SK-MEL-5 (cell line): ENCODE results near the gene ZXDC. TPM values are rescaled to one million over a fixed set of nuclear protein-coding genes. Genes with fewer than 3 reads are reported as not detected.
A peak's percentile ranks its signal among the peaks of the same experiment; 100 is the strongest.

Source experiments
- DNase-seq: peaks from one replicate; pipeline ENCODE4 v3.0.0-alpha.2; 2016; ENCODE audit warnings: low read depth, low spot score
- in situ Hi-C: cut with HindIII; loops from 2 replicates; pipeline ENCODE4 v1.10.0; 2016; ENCODE audit warnings: low sequenced_read_pairs, high pct_unique_total_duplicates, low pct_unique_long_range_greater_than_20kb
- total RNA-seq: library from RNA; depleted of rRNA; stranded (reverse); fragments of >200 nt; shearing (Covaris generic); gene quantifications from 2 replicates; pipeline ENCODE4 v1.2.3, GENCODE V29; 2014

The ZXDC gene
- total RNA-seq, 1 experiment from 2014 or later = 19.0 TPM

GRCh38 chr3:126496894-126497850 is 21.5 kb upstream of the ZXDC start:
- no peak for DNase-seq
- in situ Hi-C loops = no loop called here

GRCh38 chr3:126495786-126496185 is 20.1 kb upstream of the ZXDC start:
- no peak for DNase-seq

GRCh38 chr3:126494970-126495230 is 19.2 kb upstream of the ZXDC start:
- in situ Hi-C loops = no loop called here
- no peak for DNase-seq

More at GRCh38 chr3:126495786-126496185, 20.1 kb upstream of the ZXDC start:
- in situ Hi-C loops = no loop called here

- in situ Hi-C loops = no loop called here
- no peak for DNase-seq
Observed at GRCh38 chr3:126494204-126494969, 18.7 kb upstream of the ZXDC start.

GRCh38 chr3:126493739-126494138 is 18.0 kb upstream of the ZXDC start:
- in situ Hi-C loops = no loop called here

GRCh38 chr3:126493051-126493450 is 17.4 kb upstream of the ZXDC start:
- DNase-seq = no peak
- in situ Hi-C loops = no loop called here

More at GRCh38 chr3:126493739-126494138, 18.0 kb upstream of the ZXDC start:
- no peak for DNase-seq

GRCh38 chr3:126491221-126492013 is 15.7 kb upstream of the ZXDC start:
- DNase-seq = no peak
- in situ Hi-C loops = no loop called here

GRCh38 chr3:126490619-126491018 is 14.9 kb upstream of the ZXDC start:
- in situ Hi-C loops = no loop called here
- DNase-seq = no peak

- in situ Hi-C loops = no loop called here
- DNase-seq = no peak
Observed at GRCh38 chr3:126488886-126489569, 13.3 kb upstream of the ZXDC start.

GRCh38 chr3:126488185-126488584 is 12.5 kb upstream of the ZXDC start:
- peak; percentile 8 for DNase-seq
- in situ Hi-C loops = no loop called here

GRCh38 chr3:126487151-126487771 is 11.6 kb upstream of the ZXDC start:
- DNase-seq = peak; percentile 86
- in situ Hi-C loops = no loop called here

GRCh38 chr3:126486360-126486847 is 10.7 kb upstream of the ZXDC start:
- in situ Hi-C loops = no loop called here

GRCh38 chr3:126485956-126486355 is 10.3 kb upstream of the ZXDC start:
- in situ Hi-C loops = no loop called here
- no peak for DNase-seq

More at GRCh38 chr3:126486360-126486847, 10.7 kb upstream of the ZXDC start:
- DNase-seq = no peak

GRCh38 chr3:126485176-126485897 is 9.6 kb upstream of the ZXDC start:
- in situ Hi-C loops = no loop called here
- no peak for DNase-seq

GRCh38 chr3:126484662-126485061 is 9.0 kb upstream of the ZXDC start:
- DNase-seq = no peak
- in situ Hi-C loops = no loop called here

- in situ Hi-C loops = no loop called here
- no peak for DNase-seq
Observed at GRCh38 chr3:126484148-126484547, 8.5 kb upstream of the ZXDC start.
